Fibroblast of the aortic adventitia (primary cell): Measurements from ENCODE around the gene LDB1. TPM values are rescaled to one million over a fixed set of nuclear protein-coding genes. Genes with fewer than 3 reads are reported as not detected.

Experiments
- DNase-seq: peaks from one replicate; pipeline ENCODE4 v3.0.0-alpha.2; 2010; ENCODE audit warnings: low read depth
- H3K4me3 ChIP-seq: 2 replicates; pipeline ENCODE4 v1.5.1; 2011; ENCODE audit warnings: low read depth, mild to moderate bottlenecking, control low read depth, low read length, moderate library complexity
- small RNA-seq: library from RNA; depleted of rRNA; stranded (forward); fragments of <200 nt; gene quantifications from one replicate; pipeline ENCODE3, GENCODE V24; 2012
- total RNA-seq: library from RNA; depleted of rRNA; stranded (reverse); fragments of >200 nt; gene quantifications from 2 replicates; pipeline ENCODE4 v1.2.3, GENCODE V29; 2012; ENCODE audit warnings: low replicate concordance
- TF ChIP-seq, protein P1 (sequence below): IDR thresholded peaks from 2 replicates; pipeline ENCODE4 v1.5.1; 2011; ENCODE audit warnings: mild to moderate bottlenecking, low read length, control low read depth, inconsistent platforms; ENCODE audit not compliant: insufficient read depth

LDB1 gene
- total RNA-seq, 1 donor, result 35.6 TPM

DNA sequence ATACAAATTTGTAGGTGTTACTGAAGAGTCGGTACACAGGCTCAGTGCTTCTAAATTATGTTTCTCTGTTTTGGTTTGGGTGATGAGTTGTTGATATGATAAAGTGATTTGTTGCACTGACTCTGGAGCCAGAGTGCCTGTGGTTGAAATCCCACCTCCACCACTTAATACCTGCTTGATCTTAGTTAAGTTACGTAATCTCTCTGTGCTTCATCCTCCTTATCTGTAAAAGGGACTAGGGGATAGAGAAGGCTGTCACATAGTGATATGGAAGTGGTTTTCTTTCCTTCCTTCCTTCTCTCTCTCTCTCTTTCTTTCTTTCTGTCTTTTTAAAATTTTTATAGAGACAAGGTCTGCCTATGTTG, 55.7 kb downstream of the LDB1 start:
- no peak for DNase-seq
- no peak overlapping the region for H3K4me3 ChIP-seq
- TF ChIP-seq, protein P1, sequence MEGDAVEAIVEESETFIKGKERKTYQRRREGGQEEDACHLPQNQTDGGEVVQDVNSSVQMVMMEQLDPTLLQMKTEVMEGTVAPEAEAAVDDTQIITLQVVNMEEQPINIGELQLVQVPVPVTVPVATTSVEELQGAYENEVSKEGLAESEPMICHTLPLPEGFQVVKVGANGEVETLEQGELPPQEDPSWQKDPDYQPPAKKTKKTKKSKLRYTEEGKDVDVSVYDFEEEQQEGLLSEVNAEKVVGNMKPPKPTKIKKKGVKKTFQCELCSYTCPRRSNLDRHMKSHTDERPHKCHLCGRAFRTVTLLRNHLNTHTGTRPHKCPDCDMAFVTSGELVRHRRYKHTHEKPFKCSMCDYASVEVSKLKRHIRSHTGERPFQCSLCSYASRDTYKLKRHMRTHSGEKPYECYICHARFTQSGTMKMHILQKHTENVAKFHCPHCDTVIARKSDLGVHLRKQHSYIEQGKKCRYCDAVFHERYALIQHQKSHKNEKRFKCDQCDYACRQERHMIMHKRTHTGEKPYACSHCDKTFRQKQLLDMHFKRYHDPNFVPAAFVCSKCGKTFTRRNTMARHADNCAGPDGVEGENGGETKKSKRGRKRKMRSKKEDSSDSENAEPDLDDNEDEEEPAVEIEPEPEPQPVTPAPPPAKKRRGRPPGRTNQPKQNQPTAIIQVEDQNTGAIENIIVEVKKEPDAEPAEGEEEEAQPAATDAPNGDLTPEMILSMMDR, result no peak

DNA sequence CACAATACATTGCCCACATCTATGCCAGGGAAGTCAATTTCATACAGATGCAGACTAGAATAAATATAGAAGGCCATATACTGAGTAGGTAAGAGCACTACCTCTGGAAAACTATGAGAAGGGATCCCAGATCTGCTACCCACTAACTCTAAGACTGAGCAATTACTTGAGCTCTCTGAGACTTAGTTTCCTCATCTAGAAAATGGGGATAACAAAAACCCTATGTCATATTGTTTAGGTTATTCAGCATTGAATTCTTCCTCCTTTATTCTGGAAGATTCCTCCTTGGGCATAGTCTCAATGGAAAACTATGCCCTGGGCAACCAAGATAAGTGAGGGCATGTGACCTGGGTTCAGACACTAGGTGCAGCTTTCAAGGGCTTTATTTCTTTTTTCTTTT, 60.2 kb downstream of the LDB1 start:
- DNase-seq, result no peak
- TF ChIP-seq, protein P1, result no peak

More for the DNA sequence above, 60.2 kb downstream of the LDB1 start:
- H3K4me3 ChIP-seq, result no peak overlapping the region

Small RNAs within 50 kb of the gene (small RNA-seq; reads per million reads assigned to genes)
- gene AL500527.1 (not detected), gene AL500527.2 (not detected)

Other genes with a start within 250 kb of the LDB1 start
- gene ARMH3, start 64.2 kb downstream of the LDB1 start, total RNA-seq, result 13.6 and 25.3 TPM in 2 replicates
- 18.2 and 37.0 TPM in 2 replicates for gene HPS6, start 55.0 kb downstream of the LDB1 start, total RNA-seq
- 14.3 and 22.8 TPM in 2 replicates for gene PPRC1, start 12.7 kb upstream of the LDB1 start, total RNA-seq
- gene NOLC1, start 32.0 kb upstream of the LDB1 start, total RNA-seq, result 37.2 and 45.3 TPM in 2 replicates
- 0.09 TPM in 1 of 2 replicates, not detected in the other for gene ELOVL3, start 105.9 kb upstream of the LDB1 start, total RNA-seq
- not detected in 2 replicates for gene PITX3, start 121.1 kb upstream of the LDB1 start, total RNA-seq
- 21.5 and 52.1 TPM in 2 replicates for gene GBF1, start 125.2 kb upstream of the LDB1 start, total RNA-seq